Left lung (tissue), 10 donors: ENCODE data around the gene PRR7. TPM values are rescaled to one million over a fixed set of nuclear protein-coding genes. Genes with fewer than 3 reads are reported as not detected.
"Not testable (repeated sequence)": the region's sequence is repeated elsewhere in the genome, so short reads cannot be mapped to it uniquely, and the experiment has no call there.

Experiments
- ATAC-seq: fragments of 200-7000 bp; cut with Tn5 transposase; one replicate; pipeline ENCODE4 v1.9.1; 2020; ENCODE audit warnings: moderate library complexity
- DNase-seq, 4 donors: peaks; one replicate each; pipeline ENCODE4 v3.0.0-alpha.2; 2013 to 2020
- H3K27ac ChIP-seq, 2 donors: fragments of 200-600 bp; sonication (generic) in 1 of 2; one replicate each; pipeline versions ENCODE4 v1.5.0 to v1.8.0; 2020 to 2021
- H3K27me3 ChIP-seq, 2 donors: fragments of 200-600 bp; sonication (generic) in 1 of 2; one replicate each; pipeline versions ENCODE4 v1.5.0 to v1.8.0; 2020 to 2021
- H3K36me3 ChIP-seq, 2 donors: fragments of 200-600 bp; sonication (generic) in 1 of 2; one replicate each; pipeline versions ENCODE4 v1.5.0 to v1.8.0; 2020 to 2021
- H3K4me1 ChIP-seq, 2 donors: fragments of 200-600 bp; one replicate each; pipeline ENCODE4 v1.8.0; 2021
- H3K4me3 ChIP-seq, 2 donors: fragments of 200-600 bp; sonication (generic) in 1 of 2; one replicate each; pipeline versions ENCODE4 v1.5.0 to v1.8.0; 2020 to 2021; ENCODE audit warnings: mild to moderate bottlenecking in 1 of 2
- H3K9me3 ChIP-seq, 2 donors: fragments of 200-600 bp; sonication (generic) in 1 of 2; one replicate each; pipeline versions ENCODE4 v1.5.0 to v1.8.0; 2020 to 2021
- CTCF ChIP-seq, 2 donors: fragments of 200-600 bp; sonication (generic) in 1 of 2; IDR thresholded peaks; one replicate each; pipeline versions ENCODE4 v1.5.0 to v1.8.0; 2021; ENCODE audit warnings: antibody characterized with exemption in 2 of 2
- intact Hi-C, 2 donors: fragments of 100-400 bp; cut with DNase I; formaldehyde crosslinking; loops; one replicate each; pipeline versions ENCODE4 v1.11.2 to v1.14.2; 2022
- polyA plus RNA-seq, 6 donors: library from polyadenylated mRNA; unstranded; fragments of 120-200 nt; gene quantifications; one replicate each; pipeline ENCODE4 v1.2.1, GENCODE V29; 2013; ENCODE audit not compliant: insufficient read length in 6 of 6
- total RNA-seq, 2 donors: library from RNA; stranded (reverse); fragmentation: NEBNext Ultra II Directional; extraction: Animal tissue kit (Norgen Biotek cat#: 25700); gene quantifications; one replicate each; pipeline ENCODE4 v1.2.1, GENCODE V29; 2021
- donor health status: DM: no; HTN: yes; CAD: no.
- donor health status: DM: no; HTN: no; CAD: no.

The PRR7 gene
- total and polyA plus RNA-seq, 8 donors: 0.30 to 4.1 (median 1.0) TPM

GRCh38 chr5:177414481-177414880, 32.1 kb upstream of the PRR7 start:
- no peak for DNase-seq
- no peak overlapping the region for H3K4me3 ChIP-seq
- H3K36me3 ChIP-seq: no peaks in the 10 kb centered on the region
- TF ChIP-seq CTCF (IDR thresholded peaks at IDR 0.05): no peak
- peaks cover 0 to 40% of the 10 kb centered on the region in 2 donors for H3K4me1 ChIP-seq
- no peaks in the 10 kb centered on the region for H3K27me3 ChIP-seq
- ATAC-seq: no peak
- intact Hi-C loops: no loop called here
- no peaks in the 10 kb centered on the region for H3K9me3 ChIP-seq
- no peak overlapping the region for H3K27ac ChIP-seq

DNA sequence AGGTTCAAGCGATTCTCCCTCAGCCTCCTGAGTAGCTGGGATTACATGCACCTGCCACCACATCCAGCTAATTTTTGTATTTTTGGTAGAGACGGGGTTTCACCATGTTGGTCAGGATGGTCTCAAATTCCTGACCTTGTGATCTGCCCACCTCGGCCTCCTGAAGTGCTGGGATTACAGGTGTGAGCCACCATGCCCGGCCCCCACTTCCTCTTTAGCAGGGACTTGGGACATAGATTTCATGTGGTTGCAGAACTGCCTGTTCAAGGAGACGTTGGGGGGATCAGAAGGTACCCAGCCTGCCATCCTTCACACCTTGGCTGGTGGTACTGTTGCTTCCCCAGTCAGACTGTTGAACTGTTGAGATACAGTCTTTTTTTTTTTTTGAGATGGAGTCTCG, 29.5 kb upstream of the PRR7 start:
- peak overlapping the region in 1 of 2 donors; percentile 74 for H3K27ac ChIP-seq
- intact Hi-C loops, DNase-seq, H3K27me3 ChIP-seq, ATAC-seq, H3K36me3 ChIP-seq, H3K9me3 ChIP-seq, H3K4me3 ChIP-seq: not testable (repeated sequence)
- peaks cover 0 to 42% of the 10 kb centered on the region in 2 donors for H3K4me1 ChIP-seq

- H3K27ac ChIP-seq: no peak overlapping the region
- intact Hi-C loops: no loop called here
- no peaks in the 10 kb centered on the region for H3K36me3 ChIP-seq
- no peaks in the 10 kb centered on the region for H3K27me3 ChIP-seq
- DNase-seq (peak in 1 of 4 donors; percentile 72), ATAC-seq (no peak)
- no peak for TF ChIP-seq CTCF (IDR thresholded peaks at IDR 0.05)
- peaks cover 0 to 37% of the 10 kb centered on the region in 2 donors for H3K4me1 ChIP-seq
- H3K4me3 ChIP-seq: no peak overlapping the region
- no peaks in the 10 kb centered on the region for H3K9me3 ChIP-seq
These were observed 27.6 kb upstream of the PRR7 start for GRCh38 chr5:177419046-177419445.

DNA sequence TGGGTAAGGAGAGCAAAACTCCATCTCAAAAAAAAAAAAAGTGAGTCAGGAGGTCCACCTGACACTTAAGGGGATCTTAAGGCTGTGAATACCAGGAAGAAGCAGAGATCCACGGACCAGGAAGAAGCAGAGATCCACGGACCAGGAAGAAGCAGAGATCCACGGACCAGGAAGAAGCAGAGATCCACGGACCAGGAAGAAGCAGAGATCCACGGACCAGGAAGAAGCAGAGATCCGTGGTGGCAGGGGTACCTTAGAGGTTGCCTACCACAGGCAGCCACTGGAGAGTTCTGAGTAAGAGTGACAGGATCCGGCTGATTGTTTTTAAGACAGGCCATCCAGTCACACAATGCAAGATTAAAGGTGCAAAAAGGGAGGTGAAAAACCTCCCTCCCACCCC, 26.1 kb upstream of the PRR7 start:
- intact Hi-C loops, ATAC-seq, H3K9me3 ChIP-seq, H3K27me3 ChIP-seq, H3K27ac ChIP-seq, H3K4me3 ChIP-seq, H3K36me3 ChIP-seq, DNase-seq: not testable (repeated sequence)
- peaks cover 4 to 42% of the 10 kb centered on the region in 2 donors for H3K4me1 ChIP-seq

GRCh38 chr5:177421062-177421798, 25.4 kb upstream of the PRR7 start:
- no peaks in the 10 kb centered on the region for H3K27me3 ChIP-seq
- no peak overlapping the region for H3K27ac ChIP-seq
- ATAC-seq (no peak), DNase-seq (no peak)
- no peak overlapping the region for H3K4me3 ChIP-seq
- no peaks in the 10 kb centered on the region for H3K9me3 ChIP-seq
- intact Hi-C loops: no loop called here
- no peak for TF ChIP-seq CTCF (IDR thresholded peaks at IDR 0.05)
- peaks cover 6 to 37% of the 10 kb centered on the region in 2 donors for H3K4me1 ChIP-seq
- no peaks in the 10 kb centered on the region for H3K36me3 ChIP-seq

GRCh38 chr5:177423671-177424070, 22.9 kb upstream of the PRR7 start:
- TF ChIP-seq CTCF (IDR thresholded peaks at IDR 0.05): no peak

More at GRCh38 chr5:177423671-177424070, 22.9 kb upstream of the PRR7 start:
- Histone ChIP-seq H3K4me3 (no peak overlapping the region), H3K27me3 (no peaks in the 10 kb centered on the region), H3K9me3 (no peaks in the 10 kb centered on the region), H3K36me3 (no peaks in the 10 kb centered on the region), H3K4me1 (peaks cover 12 to 40% of the 10 kb centered on the region in 2 donors), H3K27ac (no peak overlapping the region)
- DNase-seq (no peak), ATAC-seq (no peak)
- intact Hi-C loops: no loop called here
